Measurements from ENCODE around the gene PTGIR.

The PTGIR gene

GRCh38 chr19:46644720-46645119, 19.8 kb upstream of the PTGIR start:
- no peak for DNase-seq (ENCODE audit: extremely low spot score)
- ChIA-PET CTCF (interaction anchor here (1.0 to 2.0 kb wide), 2 partner anchors 17 to 31 kb away, joined by 4 to 9 read pairs; no protein-coding TSS in a partner anchor), POLR2A (no interaction called here)
- TF ChIP-seq ZNF384 (IDR thresholded peaks at IDR 0.05) (no peak), L3MBTL2 (conservative IDR thresholded peaks at IDR 0.05) (no peak), TARDBP (IDR thresholded peaks at IDR 0.05) (no peak), FOXM1 (IDR thresholded peaks at IDR 0.05; ENCODE audit: borderline replicate concordance) (no peak)

- no peak for DNase-seq (ENCODE audit: extremely low spot score)
- ChIA-PET POLR2A (interaction anchor here (1.2 to 1.6 kb wide), 2 partner anchors 8 to 38 kb away, joined by 3 to 4 read pairs; no protein-coding TSS in a partner anchor), CTCF (no interaction called here)
- TF ChIP-seq HDGF (IDR thresholded peaks at IDR 0.05; ENCODE audit: borderline replicate concordance): no peak
- no peak for TF ChIP-seq SP1 (IDR thresholded peaks at IDR 0.05)
- TF ChIP-seq FOXA1 (IDR thresholded peaks at IDR 0.05): no peak
- TF ChIP-seq BHLHE40 (IDR thresholded peaks at IDR 0.05; ENCODE audit: borderline replicate concordance): no peak
- TF ChIP-seq CTBP1 (IDR thresholded peaks at IDR 0.05; ENCODE audit: borderline replicate concordance): no peak
- TF ChIP-seq FOXM1 (IDR thresholded peaks at IDR 0.05; ENCODE audit: borderline replicate concordance): no peak
- TF ChIP-seq FOXK2 (IDR thresholded peaks at IDR 0.05): no peak
- TF ChIP-seq ARNT (IDR thresholded peaks at IDR 0.05): no peak
- TF ChIP-seq TARDBP (IDR thresholded peaks at IDR 0.05): no peak
- no peak for TF ChIP-seq ELF4 (IDR thresholded peaks at IDR 0.05)
- no peak for TF ChIP-seq PKNOX1 (IDR thresholded peaks at IDR 0.05)
- no peak for TF ChIP-seq NFRKB (IDR thresholded peaks at IDR 0.05)
Observed at GRCh38 chr19:46640656-46641055, 15.8 kb upstream of the PTGIR start.

- ChIA-PET CTCF (interaction anchor here (0.6 kb wide), 2 partner anchors 17 to 25 kb away, joined by 3 read pairs; no protein-coding TSS in a partner anchor), POLR2A (interaction anchor here (1.2 to 1.6 kb wide), 2 partner anchors 9 to 37 kb away, joined by 3 to 4 read pairs; no protein-coding TSS in a partner anchor)
- DNase-seq (ENCODE audit: extremely low spot score): no peak
- TF ChIP-seq ARNT (IDR thresholded peaks at IDR 0.05): no peak
Observed at GRCh38 chr19:46639358-46640182, 14.7 kb upstream of the PTGIR start.

- ChIA-PET POLR2A (interaction anchor here (0.6 kb wide), 1 partner anchor 24 kb away, joined by 3 read pairs; no protein-coding TSS in a partner anchor), CTCF (interaction anchor here (0.7 kb wide), 1 partner anchor 24 kb away, joined by 3 read pairs; the partner anchor contains the start of gene DACT3)
- TF ChIP-seq ELF4 (IDR thresholded peaks at IDR 0.05) (no peak), HDGF (IDR thresholded peaks at IDR 0.05; ENCODE audit: borderline replicate concordance) (no peak), SUZ12 (IDR thresholded peaks at IDR 0.05) (no peak), FOXK2 (IDR thresholded peaks at IDR 0.05) (no peak), BHLHE40 (IDR thresholded peaks at IDR 0.05; ENCODE audit: borderline replicate concordance) (no peak), ARNT (IDR thresholded peaks at IDR 0.05) (no peak)
- DNase-seq (ENCODE audit: extremely low spot score): no peak
Observed at GRCh38 chr19:46637224-46637623, 12.3 kb upstream of the PTGIR start.

GRCh38 chr19:46635920-46636761, 11.3 kb upstream of the PTGIR start, which contains the start of gene GNG8:
Gene GNG8 (minus strand): TSS chr19:46636202. CDS start chr19:46634682, 1,520 bp downstream.
- DNase-seq (ENCODE audit: extremely low spot score): no peak
- ChIA-PET POLR2A (no interaction called here), CTCF (interaction anchor here (0.6 kb wide), 1 partner anchor 74 kb away, joined by 4 read pairs; no protein-coding TSS in a partner anchor)
- no peak for TF ChIP-seq L3MBTL2 (conservative IDR thresholded peaks at IDR 0.05)
- no peak for TF ChIP-seq BHLHE40 (IDR thresholded peaks at IDR 0.05; ENCODE audit: borderline replicate concordance)
- TF ChIP-seq FOXM1 (IDR thresholded peaks at IDR 0.05; ENCODE audit: borderline replicate concordance): no peak
- no peak for TF ChIP-seq FOXK2 (IDR thresholded peaks at IDR 0.05)
- TF ChIP-seq ZNF384 (IDR thresholded peaks at IDR 0.05): no peak
- TF ChIP-seq ARNT (IDR thresholded peaks at IDR 0.05): no peak
- no peak for TF ChIP-seq PKNOX1 (IDR thresholded peaks at IDR 0.05)
- TF ChIP-seq SP1 (IDR thresholded peaks at IDR 0.05): no peak
- TF ChIP-seq CTBP1 (IDR thresholded peaks at IDR 0.05; ENCODE audit: borderline replicate concordance): no peak
- TF ChIP-seq TARDBP (IDR thresholded peaks at IDR 0.05): no peak
- TF ChIP-seq SUZ12 (IDR thresholded peaks at IDR 0.05): no peak
- TF ChIP-seq NFRKB (IDR thresholded peaks at IDR 0.05): no peak
- no peak for TF ChIP-seq ELF4 (IDR thresholded peaks at IDR 0.05)
- TF ChIP-seq LEF1 (IDR thresholded peaks at IDR 0.05; ENCODE audit: borderline replicate concordance): no peak
- TF ChIP-seq FOXA1 (IDR thresholded peaks at IDR 0.05): no peak
- TF ChIP-seq HDGF (IDR thresholded peaks at IDR 0.05; ENCODE audit: borderline replicate concordance): no peak

- ChIA-PET POLR2A (no interaction called here), CTCF (no interaction called here)
- DNase-seq (ENCODE audit: extremely low spot score): no peak
- peak; percentile 47; the same call in 1 of the 2 replicates for TF ChIP-seq L3MBTL2 (conservative IDR thresholded peaks at IDR 0.05)
- no peak for TF ChIP-seq PKNOX1 (IDR thresholded peaks at IDR 0.05)
Observed at GRCh38 chr19:46634656-46635218, 9.8 kb upstream of the PTGIR start.

All from HEK293T (cell line).